Esophagus muscularis mucosa (tissue), 4 donors: ENCODE data around the gene COL4A3. TPM values are rescaled to one million over a fixed set of nuclear protein-coding genes. Genes with fewer than 3 reads are reported as not detected.
"Not testable (repeated sequence)": the region's sequence is repeated elsewhere in the genome, so short reads cannot be mapped to it uniquely, and the experiment has no call there.

Experiments used
- DNase-seq: peaks from one replicate; pipeline ENCODE4 v3.0.0-alpha.2; 2017; ENCODE audit errors: extremely low spot score
- H3K27ac ChIP-seq, 4 donors: fragments of 200-600 bp; sonication (generic); replicated peaks in 1 of 4; 1 replicate in 3 of 4; 2 replicates in 1 of 4; pipeline ENCODE4 v1.5.1; 2016 to 2019; ENCODE audit warnings: mild to moderate bottlenecking in 1 of 4
- H3K27me3 ChIP-seq, 4 donors: fragments of 200-600 bp; sonication (generic); one replicate each; pipeline versions ENCODE4 v1.5.1 to v1.6.0; 2016 to 2019
- H3K36me3 ChIP-seq, 4 donors: fragments of 200-600 bp; sonication (generic); one replicate each; pipeline ENCODE4 v1.5.1; 2016 to 2019
- H3K4me1 ChIP-seq, 4 donors: fragments of 200-600 bp; sonication (generic); one replicate each; pipeline ENCODE4 v1.5.1; 2016 to 2019
- H3K4me3 ChIP-seq, 4 donors: fragments of 200-600 bp; sonication (generic); 1 replicate in 2 of 4; 2 replicates in 2 of 4; pipeline ENCODE4 v1.5.1; 2016 to 2019; ENCODE audit warnings: mild to moderate bottlenecking in 4 of 4, moderate library complexity in 1 of 4
- H3K9me3 ChIP-seq, 4 donors: fragments of 200-600 bp; sonication (generic); 1 replicate in 3 of 4; 2 replicates in 1 of 4; pipeline ENCODE4 v1.5.1; 2016 to 2019
- CTCF ChIP-seq, 3 experiments: fragments of 200-600 bp in 2 of 3; fragments of 450-650 bp in 1 of 3; sonication (generic) in 2 of 3; IDR thresholded peaks; one replicate each; pipeline ENCODE4 v1.5.1; 2017 to 2019; ENCODE audit warnings: antibody characterized with exemption in 3 of 3, mild to moderate bottlenecking in 2 of 3, moderate library complexity in 1 of 3
- EP300 ChIP-seq: sonication (generic); formaldehyde crosslinking; IDR thresholded peaks from one replicate; pipeline ENCODE4 v1.6.1; 2017; ENCODE audit warnings: antibody characterized with exemption
- POLR2A ChIP-seq: fragments of 450-650 bp; IDR thresholded peaks from one replicate; pipeline ENCODE4 v1.6.1; 2017; ENCODE audit warnings: antibody characterized with exemption, moderate library complexity, mild to moderate bottlenecking, low read depth
- POLR2AphosphoS5 ChIP-seq, 2 donors: sonication (generic); formaldehyde crosslinking; IDR thresholded peaks; one replicate each; pipeline ENCODE4 v1.6.1; 2017; ENCODE audit warnings: antibody characterized with exemption in 2 of 2
- WGBS: methylation state at CpG from one replicate; pipeline ENCODE4 v1.1.5; 2018; 5-methylcytosine and 5-hydroxymethylcytosine counted together
- intact Hi-C: fragments of 100-400 bp; cut with DNase I; formaldehyde crosslinking; loops from one replicate; pipeline ENCODE4 v1.15.1; 2023
- total RNA-seq, 4 donors: library from RNA; depleted of rRNA; stranded (reverse); fragments of >200 nt; gene quantifications; one replicate each; pipeline versions ENCODE4 v1.1.0 to v1.2.1, GENCODE V29; 2016

COL4A3 gene
- total RNA-seq, 4 donors from 2014 or later, result 1.9 to 10.8 (median 4.3) TPM

- Histone ChIP-seq H3K27me3 (peaks cover 0 to 70% (median 17%) of the 10 kb centered on the region in 4 donors), H3K36me3 (no peaks in the 10 kb centered on the region), H3K4me1 (peaks cover 14 to 21% (median 20%) of the 10 kb centered on the region in 4 donors), H3K4me3 (no peak overlapping the region), H3K27ac (no peak overlapping the region), H3K9me3 (peaks cover 0 to 6% (median 4%) of the 10 kb centered on the region in 4 donors)
- intact Hi-C loops, result no loop called here
- no peak for DNase-seq
- TF ChIP-seq POLR2A (no peak), CTCF (IDR thresholded peaks at IDR 0.05) (no peak), POLR2AphosphoS5 (IDR thresholded peaks at IDR 0.05) (no peak), EP300 (no peak)
Observed at GRCh38 chr2:227161947-227162346, 2.5 kb upstream of the COL4A3 start.

- peaks cover 14 to 21% (median 20%) of the 10 kb centered on the region in 4 donors for H3K4me1 ChIP-seq
- DNase-seq, result peak; percentile 80
- H3K9me3 ChIP-seq, result peaks cover 0 to 10% (median 8%) of the 10 kb centered on the region in 4 donors
- TF ChIP-seq EP300 (no peak), CTCF (IDR thresholded peaks at IDR 0.05) (no peak), POLR2AphosphoS5 (IDR thresholded peaks at IDR 0.05) (no peak), POLR2A (no peak)
- H3K36me3 ChIP-seq, result no peaks in the 10 kb centered on the region
- intact Hi-C loops, result no loop called here
- H3K27me3 ChIP-seq, result peaks cover 0 to 73% (median 17%) of the 10 kb centered on the region in 4 donors
- peak overlapping the region; percentile 37 to 73 (median 65) for H3K27ac ChIP-seq
- H3K4me3 ChIP-seq, result peak overlapping the region; percentile 48 to 61 (median 54)
- under 1% methylated on average over 13 of the region's 20 CpGs for WGBS
Observed at GRCh38 chr2:227163485-227163997, 883 bp upstream of the COL4A3 start.

- peak overlapping the region; percentile 37 to 73 (median 65) for H3K27ac ChIP-seq
- no peaks in the 10 kb centered on the region for H3K36me3 ChIP-seq
- peaks cover 0 to 64% (median 17%) of the 10 kb centered on the region in 4 donors for H3K27me3 ChIP-seq
- WGBS, result 2% methylated on average over 21 of the region's 38 CpGs
- H3K4me1 ChIP-seq, result peaks cover 14 to 21% (median 20%) of the 10 kb centered on the region in 4 donors
- H3K9me3 ChIP-seq, result peaks cover 0 to 10% (median 8%) of the 10 kb centered on the region in 4 donors
- intact Hi-C loops, result no loop called here
- TF ChIP-seq POLR2A (no peak), EP300 (no peak), POLR2AphosphoS5 (IDR thresholded peaks at IDR 0.05) (no peak), CTCF (IDR thresholded peaks at IDR 0.05) (no peak)
- H3K4me3 ChIP-seq, result peak overlapping the region; percentile 48 to 61 (median 54)
- DNase-seq, result peak; percentile 90
Observed at GRCh38 chr2:227164763-227165291, 403 bp downstream of the COL4A3 start.

GRCh38 chr2:227171779-227172178, 7.4 kb downstream of the COL4A3 start:
- H3K27ac ChIP-seq, H3K36me3 ChIP-seq, H3K9me3 ChIP-seq, H3K27me3 ChIP-seq, DNase-seq, H3K4me1 ChIP-seq, H3K4me3 ChIP-seq, intact Hi-C loops: not testable (repeated sequence)
- 95% methylated on average over 11 of the region's 11 CpGs for WGBS

GRCh38 chr2:227177592-227178336, 13.3 kb downstream of the COL4A3 start:
- Histone ChIP-seq H3K27me3 (no peaks in the 10 kb centered on the region), H3K27ac (no peak overlapping the region), H3K9me3 (no peaks in the 10 kb centered on the region), H3K4me3 (no peak overlapping the region), H3K4me1 (no peaks in the 10 kb centered on the region), H3K36me3 (no peaks in the 10 kb centered on the region)
- TF ChIP-seq POLR2A (no peak), POLR2AphosphoS5 (IDR thresholded peaks at IDR 0.05) (no peak), CTCF (IDR thresholded peaks at IDR 0.05) (no peak)
- peak; percentile 42 for DNase-seq
- intact Hi-C loops, result no loop called here
- 91% methylated on average over 12 of the region's 12 CpGs for WGBS
